Effector memory CD4-positive, alpha-beta T cell (primary cell): ENCODE data around the gene SPEN.
A peak's percentile ranks its signal among the peaks of the same experiment; 100 is the strongest.
"Not testable (repeated sequence)": the region's sequence is repeated elsewhere in the genome, so short reads cannot be mapped to it uniquely, and the experiment has no call there.

Source experiments
- DNase-seq, 3 donors: peaks; one replicate each; pipeline ENCODE4 v3.0.0-alpha.2; 2020
- H3K27ac ChIP-seq: 2 replicates; pipeline ENCODE4 v1.7.0; 2013; ENCODE audit warnings: mild to moderate bottlenecking, low read length, moderate library complexity; ENCODE audit not compliant: insufficient read depth, poor library complexity, severe bottlenecking
- H3K27me3 ChIP-seq: replicated peaks from 2 replicates; pipeline ENCODE4 v1.7.0; 2013; ENCODE audit warnings: mild to moderate bottlenecking, low read length; ENCODE audit not compliant: insufficient read depth, control insufficient read depth, poor library complexity, severe bottlenecking
- H3K36me3 ChIP-seq: 2 replicates; pipeline ENCODE4 v1.7.0; 2013; ENCODE audit warnings: mild to moderate bottlenecking, low read length, moderate library complexity; ENCODE audit not compliant: control insufficient read depth, insufficient read depth
- H3K4me1 ChIP-seq: 2 replicates; pipeline ENCODE4 v1.7.0; 2013; ENCODE audit warnings: low read length, mild to moderate bottlenecking; ENCODE audit not compliant: control insufficient read depth, insufficient read depth, poor library complexity, severe bottlenecking
- H3K4me3 ChIP-seq: 2 replicates; pipeline ENCODE4 v1.7.0; 2013; ENCODE audit warnings: low read length, low read depth, mild to moderate bottlenecking; ENCODE audit not compliant: insufficient read depth, poor library complexity, severe bottlenecking
- H3K9me3 ChIP-seq: 2 replicates; pipeline ENCODE4 v1.7.0; 2013; ENCODE audit warnings: mild to moderate bottlenecking, low read length, moderate library complexity; ENCODE audit not compliant: control insufficient read depth
- total RNA-seq, 3 donors: gene quantifications; one replicate each; lab custom pipeline; 2026; lab: John Stamatoyannopoulos, UW

SPEN gene
- total RNA-seq: 107 to 213 (median 136) reads per million in 3 donors

DNA sequence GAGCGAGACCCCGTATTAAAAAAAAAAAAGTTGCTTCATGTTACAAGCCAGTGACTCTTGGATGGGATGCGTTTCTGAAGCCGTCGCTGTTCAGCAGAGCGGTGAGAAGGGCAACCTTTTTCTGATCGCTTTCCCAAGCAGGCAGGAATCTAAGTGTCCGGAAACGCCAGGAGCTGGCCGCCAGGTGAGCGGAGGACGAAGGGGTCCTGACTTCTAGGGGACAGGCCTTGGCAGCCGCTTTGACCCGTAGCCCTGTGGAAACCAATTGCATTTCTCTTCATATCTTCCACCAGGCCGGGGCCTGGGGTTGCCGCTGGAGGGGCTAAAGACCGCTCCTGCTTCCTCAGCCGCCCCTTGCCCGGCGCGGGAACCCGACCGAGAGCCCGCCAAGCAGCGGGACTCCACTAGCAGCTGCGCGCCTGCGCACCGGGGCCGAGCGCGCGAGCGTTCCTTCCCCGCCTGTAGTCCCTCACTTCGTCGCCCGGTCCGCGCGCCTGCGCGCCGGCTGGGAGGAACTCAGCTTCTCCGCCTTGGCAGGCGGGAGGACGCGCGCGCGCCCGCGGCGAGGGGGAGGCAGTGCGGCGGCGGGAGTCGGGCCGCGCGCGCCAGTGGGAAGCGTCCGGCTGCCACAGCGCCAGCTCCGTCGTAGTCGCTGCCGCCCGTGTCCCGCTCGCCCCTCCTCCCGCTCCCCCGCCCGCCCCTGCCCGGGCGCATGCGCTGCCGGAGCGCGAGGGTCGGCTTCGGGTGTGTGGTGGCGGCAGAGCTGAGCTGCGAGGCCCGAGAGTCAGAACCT lies at the start of gene SPEN:
TSS of gene SPEN (plus strand) at position 608 of the 793 bp plus-strand sequence. CDS start 361 bp downstream, outside the sequence.
- peak; percentile 95 to 98 (median 96) for DNase-seq
- no peaks in the 10 kb centered on the region for H3K36me3 ChIP-seq
- peak within 1 kb of the TSS; percentile 90 for H3K4me3 ChIP-seq
- H3K4me1 ChIP-seq: peaks cover 6% of the 10 kb centered on the region
- H3K27ac ChIP-seq: peak within 1 kb of the TSS; percentile 91
- H3K27me3 ChIP-seq: no peaks in the 10 kb centered on the region
- H3K9me3 ChIP-seq: no peaks in the 10 kb centered on the region

DNA sequence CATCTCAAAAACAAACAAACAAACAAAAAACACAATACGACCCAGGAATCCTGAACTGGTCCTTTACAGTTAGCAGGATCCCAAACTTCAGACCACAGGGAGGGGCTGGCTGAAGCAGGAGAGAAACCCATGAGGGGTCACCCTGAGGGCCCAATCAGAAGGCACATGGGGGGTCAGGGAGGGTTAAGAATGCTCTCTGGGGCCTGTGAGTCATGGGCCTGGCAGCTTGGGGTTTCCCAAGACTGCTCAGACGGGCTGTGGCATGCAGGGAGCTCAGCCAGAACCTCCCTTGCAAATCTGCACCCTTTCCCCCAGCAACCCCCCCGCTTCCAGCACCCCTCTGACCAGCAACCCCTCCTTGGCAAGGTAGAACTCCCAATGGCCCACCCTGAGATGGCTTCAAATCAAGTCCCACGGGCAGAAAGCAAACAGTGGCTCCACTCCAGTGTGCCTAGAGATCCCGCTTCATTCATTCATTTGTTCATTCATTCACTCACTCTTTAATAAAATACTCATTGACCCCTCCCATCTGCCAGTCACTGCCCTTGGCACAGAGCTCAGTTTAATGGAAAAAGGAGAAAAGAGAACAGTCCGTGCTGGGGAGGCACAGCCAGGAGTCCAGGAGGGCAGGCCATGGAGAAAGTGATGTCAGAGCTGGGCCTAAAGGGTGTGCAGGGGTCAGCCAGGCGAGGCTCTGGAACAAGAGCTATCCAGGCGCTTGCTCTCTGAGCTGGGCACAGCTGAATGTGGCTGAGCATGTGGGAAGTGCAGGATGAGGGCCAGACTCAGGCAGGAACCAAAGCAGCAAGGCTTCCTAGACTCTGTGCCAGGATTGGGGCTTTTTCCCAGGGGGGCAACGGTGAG lies 48.3 kb upstream of the SPEN start:
- Histone ChIP-seq H3K27ac (no peak overlapping the region), H3K4me1 (no peaks in the 10 kb centered on the region), H3K36me3 (no peaks in the 10 kb centered on the region), H3K27me3 (no peaks in the 10 kb centered on the region), H3K4me3 (no peak overlapping the region), H3K9me3 (no peaks in the 10 kb centered on the region)
- no peak for DNase-seq

DNA sequence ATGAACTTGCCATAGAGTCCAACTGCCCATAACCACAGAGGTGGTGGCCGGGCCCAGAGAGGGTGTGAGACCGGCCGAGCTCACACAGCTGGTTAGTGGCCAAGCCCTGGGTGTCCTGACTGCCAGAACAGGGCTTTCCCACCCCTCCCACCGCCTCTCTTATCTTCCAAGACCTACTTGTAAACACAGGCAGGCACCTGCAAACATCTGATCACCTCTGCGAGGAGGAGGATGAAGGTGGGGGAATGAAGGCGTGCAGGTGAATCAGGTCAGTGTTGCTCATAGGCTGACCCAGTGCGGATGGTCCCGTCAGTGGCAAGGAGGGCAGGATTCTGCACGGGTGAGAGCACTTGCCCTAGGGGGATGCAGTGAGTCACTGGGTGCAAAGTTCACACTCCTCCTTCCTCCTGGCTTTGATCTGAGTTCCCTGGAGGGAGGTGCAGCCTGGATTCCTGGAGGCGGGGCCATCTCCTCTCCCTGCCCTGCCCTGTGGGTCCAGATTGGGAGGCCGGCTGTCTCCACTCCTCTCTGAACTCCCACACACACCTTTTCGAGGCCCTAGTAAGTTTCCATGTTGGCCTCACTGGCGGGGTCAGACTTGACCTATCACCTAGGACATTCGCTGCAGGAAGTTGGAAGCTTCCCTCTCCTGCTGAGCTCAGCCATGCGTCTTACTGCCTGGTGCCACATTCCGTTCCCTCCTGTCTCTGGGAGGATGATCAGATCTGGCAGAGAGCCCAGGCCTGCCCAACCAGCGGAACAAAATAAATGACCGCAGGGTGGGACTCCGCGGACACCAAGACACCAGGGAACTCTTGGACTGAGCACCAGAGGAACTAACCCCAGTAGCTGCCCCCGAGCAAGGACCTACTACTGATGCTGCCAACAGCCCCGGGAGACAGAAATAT lies 47.3 kb upstream of the SPEN start:
- Histone ChIP-seq H3K4me3 (no peak overlapping the region), H3K4me1 (no peaks in the 10 kb centered on the region), H3K9me3 (no peaks in the 10 kb centered on the region), H3K27ac (no peak overlapping the region), H3K36me3 (no peaks in the 10 kb centered on the region), H3K27me3 (no peaks in the 10 kb centered on the region)
- no peak for DNase-seq

GRCh38 chr1:15802234-15802965 lies 45.1 kb upstream of the SPEN start:
- Histone ChIP-seq H3K9me3 (no peaks in the 10 kb centered on the region), H3K36me3 (no peaks in the 10 kb centered on the region), H3K27ac (no peak overlapping the region), H3K4me3 (no peak overlapping the region), H3K4me1 (no peaks in the 10 kb centered on the region), H3K27me3 (no peaks in the 10 kb centered on the region)
- DNase-seq: no peak

- Histone ChIP-seq H3K4me1 (no peaks in the 10 kb centered on the region), H3K27ac (no peak overlapping the region), H3K36me3 (no peaks in the 10 kb centered on the region), H3K27me3 (no peaks in the 10 kb centered on the region), H3K9me3 (no peaks in the 10 kb centered on the region), H3K4me3 (no peak overlapping the region)
- no peak for DNase-seq
Observed at GRCh38 chr1:15803380-15803779, 44.1 kb upstream of the SPEN start.

- H3K4me3 ChIP-seq: no peak overlapping the region
- no peaks in the 10 kb centered on the region for H3K4me1 ChIP-seq
- no peaks in the 10 kb centered on the region for H3K36me3 ChIP-seq
- H3K27ac ChIP-seq: no peak overlapping the region
- no peaks in the 10 kb centered on the region for H3K9me3 ChIP-seq
- no peaks in the 10 kb centered on the region for H3K27me3 ChIP-seq
- no peak for DNase-seq
Observed at GRCh38 chr1:15804060-15804459, 43.4 kb upstream of the SPEN start.

DNA sequence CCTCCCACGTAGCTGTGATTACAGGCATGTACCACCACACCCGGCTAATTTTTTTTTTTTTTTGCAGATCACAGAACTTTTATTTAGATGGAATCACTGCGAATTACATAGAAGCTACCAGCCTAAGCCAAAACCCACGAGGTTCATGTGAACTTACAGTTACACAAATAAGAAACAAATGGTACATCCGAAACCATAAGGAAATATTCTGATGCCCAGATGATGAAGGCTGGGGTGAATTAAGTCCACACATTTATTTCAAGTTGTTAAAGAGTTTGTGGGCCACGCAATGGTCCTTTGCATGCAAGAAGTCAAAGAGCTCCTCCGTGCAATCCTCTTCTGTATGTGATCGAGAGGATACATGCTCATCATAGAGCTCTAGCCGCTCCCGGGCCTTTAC lies 40.4 kb upstream of the SPEN start:
- no peaks in the 10 kb centered on the region for H3K27me3 ChIP-seq
- H3K36me3 ChIP-seq: no peaks in the 10 kb centered on the region
- no peaks in the 10 kb centered on the region for H3K9me3 ChIP-seq
- no peak for DNase-seq
- no peak overlapping the region for H3K4me3 ChIP-seq
- no peak overlapping the region for H3K27ac ChIP-seq
- H3K4me1 ChIP-seq: no peaks in the 10 kb centered on the region

GRCh38 chr1:15807549-15807948 lies 40.0 kb upstream of the SPEN start, which contains the start of gene UQCRHL:
UQCRHL (minus strand) TSS chr1:15807649; CDS start chr1:15807649, 0 bp downstream.
- not testable (repeated sequence) for DNase-seq, H3K4me3 ChIP-seq, H3K27me3 ChIP-seq, H3K4me1 ChIP-seq, H3K36me3 ChIP-seq, H3K27ac ChIP-seq, H3K9me3 ChIP-seq

GRCh38 chr1:15808955-15809354 lies 38.6 kb upstream of the SPEN start:
- Histone ChIP-seq H3K4me1 (no peaks in the 10 kb centered on the region), H3K27me3 (no peaks in the 10 kb centered on the region), H3K36me3 (no peaks in the 10 kb centered on the region), H3K9me3 (no peaks in the 10 kb centered on the region), H3K4me3 (no peak overlapping the region), H3K27ac (no peak overlapping the region)
- DNase-seq: no peak
